ENCODE measurements around the gene CEP19. TPM values are rescaled to one million over a fixed set of nuclear protein-coding genes. Genes with fewer than 3 reads are reported as not detected.
"Not testable (repeated sequence)": the region's sequence is repeated elsewhere in the genome, so short reads cannot be mapped to it uniquely, and the experiment has no call there.

Gene CEP19
- total RNA-seq, 1 experiment from 2014 or later = 12.2 TPM

DNA sequence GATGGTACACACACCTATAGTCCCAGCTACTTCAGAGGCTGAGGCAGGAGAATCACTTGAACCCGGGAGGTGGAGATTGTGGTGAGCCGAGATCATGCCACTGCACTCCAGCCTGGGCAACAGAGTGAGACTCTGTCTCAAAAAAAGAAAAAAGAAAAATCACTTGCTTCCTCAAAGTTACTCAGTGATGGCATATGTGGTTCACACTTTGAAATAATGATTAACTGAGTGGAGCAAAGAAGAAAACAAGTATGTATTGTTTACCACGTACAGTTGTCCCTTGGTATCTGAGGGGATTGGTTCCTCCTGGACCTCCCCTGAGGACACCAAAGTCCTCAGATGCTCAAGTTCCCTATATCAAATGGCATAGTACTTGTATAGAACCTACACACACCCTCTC lies 5.1 kb upstream of the CEP19 start:
- in situ Hi-C loops (cut with HindIII; ENCODE audit: low pct_unique_long_range_greater_than_20kb, low sequenced_read_pairs); DNase-seq (ENCODE audit: low read depth): not testable (repeated sequence)

DNA sequence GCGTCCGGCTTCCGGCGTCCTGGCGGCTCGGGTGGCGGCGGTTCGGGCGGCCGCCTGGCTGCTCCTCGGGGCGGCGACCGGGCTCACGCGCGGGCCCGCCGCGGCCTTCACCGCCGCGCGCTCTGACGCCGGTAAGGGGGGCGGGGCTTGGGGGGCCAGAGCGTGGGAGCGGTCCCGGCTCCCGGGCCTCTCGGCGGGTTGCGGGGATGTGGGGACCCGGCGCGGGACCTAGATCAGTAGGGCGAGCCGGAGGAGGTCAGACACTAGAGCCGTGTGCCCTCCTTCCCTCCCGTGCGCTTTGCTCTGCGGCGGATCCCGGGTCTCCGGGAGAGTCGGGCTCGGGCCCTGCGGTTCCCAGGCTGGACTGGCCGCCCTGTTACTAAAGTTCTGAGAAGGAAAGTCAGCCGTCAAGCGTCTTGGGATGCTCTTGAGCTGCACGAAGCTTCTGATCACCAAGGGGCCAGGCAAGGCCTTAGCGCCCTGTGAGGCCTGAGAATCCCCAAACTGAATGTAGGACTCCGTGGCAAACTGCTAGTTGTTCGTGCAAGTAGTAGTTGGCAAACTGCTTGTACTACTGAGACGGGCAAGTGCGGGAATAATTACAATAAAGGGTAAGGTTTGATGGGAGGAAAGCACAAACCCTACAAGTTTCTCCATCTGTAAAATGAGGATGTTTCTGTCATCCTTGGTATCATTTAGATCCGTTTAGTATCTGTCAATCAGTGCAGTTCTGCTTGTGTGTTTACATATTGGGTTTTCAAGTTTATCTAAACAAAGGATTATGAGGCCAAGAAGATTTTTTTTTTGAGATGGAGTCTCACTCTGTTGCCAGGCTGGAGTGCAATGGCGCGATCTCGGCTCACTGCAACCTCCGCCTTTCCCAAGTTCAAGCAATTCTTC lies 714 bp upstream of the CEP19 start:
- in situ Hi-C loops (cut with HindIII; ENCODE audit: low pct_unique_long_range_greater_than_20kb, low sequenced_read_pairs) = no loop called here
- peak; percentile 55 for DNase-seq (ENCODE audit: low read depth)

DNA sequence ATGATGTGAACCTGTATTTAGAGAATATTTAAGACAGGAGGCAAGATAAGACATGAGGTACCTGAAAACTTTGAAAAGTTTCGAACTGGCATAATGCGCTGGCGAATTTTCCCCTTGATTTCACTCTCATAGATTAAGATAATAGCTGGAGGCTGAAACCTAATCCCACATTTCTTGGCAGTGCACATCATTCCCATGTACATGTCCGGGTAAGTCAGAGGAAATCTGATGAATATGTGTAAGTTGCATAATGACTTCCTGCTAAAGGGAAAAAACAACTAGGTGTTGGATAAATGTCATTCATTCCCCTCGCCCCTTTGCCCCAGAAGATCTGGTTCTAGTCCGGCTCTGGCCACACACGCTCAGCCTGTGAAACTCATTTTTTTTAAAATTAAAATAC lies 3.6 kb downstream of the CEP19 start:
- no peak for DNase-seq (ENCODE audit: low read depth)
- in situ Hi-C loops (cut with HindIII; ENCODE audit: low pct_unique_long_range_greater_than_20kb, low sequenced_read_pairs) = no loop called here

DNA sequence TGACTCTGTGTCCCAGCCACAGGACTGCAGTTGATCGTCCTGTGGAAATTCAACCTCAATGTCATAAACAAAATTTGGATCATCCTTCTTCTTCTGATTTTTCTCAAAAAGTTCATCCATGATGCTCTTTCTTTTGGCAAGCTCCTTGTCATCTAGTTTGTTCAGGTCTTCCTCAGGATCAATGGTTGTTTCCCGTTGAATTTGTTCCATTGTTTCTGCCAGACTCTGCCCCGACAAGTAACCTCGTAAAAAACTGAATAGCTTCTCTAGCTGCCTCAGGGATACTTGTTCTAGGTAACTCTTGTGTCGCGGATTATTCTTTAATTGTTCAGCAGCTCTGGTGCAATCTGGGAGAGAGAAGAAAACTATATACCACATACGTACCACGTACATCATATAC lies 4.5 kb downstream of the CEP19 start:
- DNase-seq (ENCODE audit: low read depth) = no peak
- in situ Hi-C loops (cut with HindIII; ENCODE audit: low pct_unique_long_range_greater_than_20kb, low sequenced_read_pairs) = no loop called here

DNA sequence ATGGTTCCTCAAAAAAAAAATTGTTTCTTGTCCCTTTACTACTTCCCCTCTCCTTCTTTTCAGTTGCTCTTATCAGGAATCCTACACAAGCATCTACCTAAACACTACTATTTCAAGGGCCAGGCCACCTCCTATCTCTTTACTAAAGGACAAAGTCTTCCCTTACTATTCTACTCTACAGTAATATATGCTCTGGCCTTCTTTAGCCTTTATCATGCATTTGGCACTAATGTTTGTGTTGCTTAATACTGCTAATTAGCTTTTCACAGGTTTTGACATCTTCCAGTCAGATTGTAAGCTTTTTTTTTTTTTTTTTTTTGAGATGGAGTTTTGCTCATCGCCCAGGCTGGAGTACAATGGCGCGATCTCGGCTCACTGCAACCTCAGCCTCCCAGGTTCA lies 5.3 kb downstream of the CEP19 start:
- no peak for DNase-seq (ENCODE audit: low read depth)
- in situ Hi-C loops (cut with HindIII; ENCODE audit: low pct_unique_long_range_greater_than_20kb, low sequenced_read_pairs) = no loop called here

DNA sequence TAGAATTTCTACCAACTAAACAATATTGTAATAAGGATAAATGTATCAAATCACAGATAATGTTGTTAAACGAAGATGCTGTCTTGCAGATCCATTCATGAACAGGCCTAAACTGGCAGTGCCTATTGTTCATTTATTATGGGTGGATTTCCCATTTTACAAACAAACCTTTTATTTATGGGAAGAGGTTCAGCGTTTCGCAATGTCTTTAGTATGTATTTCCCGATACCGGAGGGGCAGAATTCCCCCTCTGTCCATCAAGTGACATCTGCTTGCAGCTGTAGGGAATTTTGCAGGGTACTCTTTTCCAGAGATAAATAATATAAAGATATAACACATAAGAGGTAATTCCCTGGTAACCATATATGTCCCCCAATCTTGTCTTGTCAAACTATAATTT lies 5.7 kb downstream of the CEP19 start:
- in situ Hi-C loops (cut with HindIII; ENCODE audit: low pct_unique_long_range_greater_than_20kb, low sequenced_read_pairs) = no loop called here
- no peak for DNase-seq (ENCODE audit: low read depth)

DNA sequence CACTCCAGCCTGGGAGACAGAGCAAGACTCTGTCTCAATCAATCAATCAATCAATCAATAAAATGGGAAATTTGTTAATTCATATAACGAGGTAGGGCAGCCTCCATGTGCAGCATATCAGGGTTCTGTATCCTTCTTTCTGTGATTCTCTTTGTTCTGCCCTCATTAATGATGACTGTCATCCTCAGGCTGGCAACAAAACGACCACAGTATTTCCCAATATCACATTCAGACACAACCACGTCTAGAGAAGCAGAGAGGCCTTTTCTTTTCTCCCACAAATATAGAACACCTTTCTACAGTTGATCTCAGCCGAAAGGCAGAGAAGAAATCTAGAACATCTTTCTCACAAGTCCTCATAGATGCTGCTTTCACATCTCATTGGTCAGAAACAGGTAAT lies 11.2 kb downstream of the CEP19 start:
- in situ Hi-C loops (cut with HindIII; ENCODE audit: low pct_unique_long_range_greater_than_20kb, low sequenced_read_pairs) = no loop called here

DNA sequence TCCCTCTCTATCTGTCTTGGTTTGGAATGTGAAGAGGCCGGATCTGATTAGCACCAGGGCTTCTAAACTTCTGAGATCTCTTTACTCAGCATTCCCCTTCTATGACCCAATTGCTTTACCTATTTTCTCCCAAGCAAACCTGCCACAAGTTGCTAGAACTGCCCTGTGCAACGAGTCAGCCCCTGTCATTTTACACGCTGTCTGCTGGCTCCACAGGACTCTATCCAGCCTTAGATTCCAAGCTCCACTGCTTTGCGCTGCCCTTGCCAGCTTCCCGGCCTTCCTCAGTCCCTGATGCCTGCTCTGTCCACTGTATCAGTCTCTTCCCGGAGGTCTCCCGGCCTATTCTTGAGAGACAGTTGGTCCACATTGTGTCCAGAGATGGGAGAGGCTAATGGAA lies 12.3 kb downstream of the CEP19 start:
- no peak for DNase-seq (ENCODE audit: low read depth)
- in situ Hi-C loops (cut with HindIII; ENCODE audit: low pct_unique_long_range_greater_than_20kb, low sequenced_read_pairs) = no loop called here

More for the DNA sequence above, 11.2 kb downstream of the CEP19 start:
- DNase-seq (ENCODE audit: low read depth) = no peak

DNA sequence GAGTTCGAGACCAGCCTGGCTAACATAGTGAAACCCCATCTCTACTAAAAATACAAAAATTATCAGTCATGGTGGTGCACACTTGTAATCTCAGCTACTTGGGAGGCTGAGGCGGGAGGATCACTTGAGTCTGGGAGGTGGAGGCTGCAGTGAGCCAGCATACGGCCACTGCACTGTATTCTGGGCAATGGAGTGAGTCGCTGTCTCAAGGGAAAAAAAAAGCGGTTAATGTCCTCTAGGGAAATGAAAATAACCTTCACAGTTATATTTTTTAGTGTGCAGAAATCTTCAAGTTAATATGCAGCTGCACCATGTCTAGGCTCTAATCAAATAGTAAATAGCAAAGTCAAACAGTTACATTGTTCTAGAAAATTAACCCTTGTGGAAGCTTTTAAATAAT lies 14.8 kb downstream of the CEP19 start:
- no peak for DNase-seq (ENCODE audit: low read depth)
- in situ Hi-C loops (cut with HindIII; ENCODE audit: low pct_unique_long_range_greater_than_20kb, low sequenced_read_pairs) = no loop called here

DNA sequence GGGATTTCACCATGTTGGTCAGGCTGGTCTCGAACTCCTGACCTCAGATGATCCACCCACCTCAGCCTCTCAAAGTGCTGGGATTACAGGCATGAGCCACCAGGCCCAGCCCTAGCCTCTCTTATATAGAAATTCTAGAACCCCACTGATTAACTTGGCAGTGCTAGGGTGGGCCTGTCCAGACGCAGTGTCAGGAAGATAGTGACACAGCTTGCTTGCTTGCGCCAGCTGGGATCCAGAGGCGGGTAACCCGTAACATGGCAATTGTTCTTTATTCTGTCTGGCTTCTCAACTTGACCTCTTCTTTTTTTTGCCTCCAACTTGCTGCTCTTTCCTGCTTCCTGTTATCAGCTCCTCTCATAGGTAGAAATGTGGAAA lies 16.2 kb downstream of the CEP19 start:
- no peak for DNase-seq (ENCODE audit: low read depth)
- in situ Hi-C loops (cut with HindIII; ENCODE audit: low pct_unique_long_range_greater_than_20kb, low sequenced_read_pairs) = no loop called here

DNA sequence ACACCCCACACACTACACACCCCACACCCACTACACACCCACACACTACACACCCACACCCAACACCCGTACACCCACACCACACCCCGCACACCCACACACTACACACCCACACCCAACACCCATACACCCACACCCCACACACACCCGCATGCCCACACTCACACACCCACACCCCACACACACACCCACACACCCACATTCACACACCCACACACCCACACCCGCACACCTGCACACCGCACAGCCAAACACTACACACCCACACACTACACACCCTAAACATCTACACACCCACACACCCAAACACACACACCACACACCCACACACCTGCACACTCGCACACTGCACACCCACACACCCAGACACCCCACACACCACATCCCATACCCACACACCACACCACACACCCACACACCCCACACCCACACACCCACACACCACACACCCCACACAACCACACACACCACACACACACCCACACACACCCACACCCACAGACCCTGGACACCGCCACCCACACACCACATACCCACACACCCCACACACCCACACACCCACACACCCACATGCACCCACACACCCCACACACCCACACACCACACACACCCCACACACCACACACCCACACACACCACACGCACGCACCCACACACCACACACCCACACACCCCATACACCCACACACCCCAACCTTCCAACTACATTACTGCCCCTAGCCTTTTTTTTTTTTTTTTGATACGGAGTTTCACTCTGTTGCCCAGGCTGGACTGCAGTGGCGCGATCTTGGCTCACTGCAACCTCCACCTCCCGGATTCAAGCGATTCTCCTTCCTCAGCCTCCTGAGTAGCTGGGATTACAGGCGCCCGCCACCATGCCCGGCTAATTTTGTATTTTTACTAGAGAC lies 16.9 kb downstream of the CEP19 start:
- in situ Hi-C loops (cut with HindIII; ENCODE audit: low pct_unique_long_range_greater_than_20kb, low sequenced_read_pairs) = no loop called here
- no peak for DNase-seq (ENCODE audit: low read depth)

DNA sequence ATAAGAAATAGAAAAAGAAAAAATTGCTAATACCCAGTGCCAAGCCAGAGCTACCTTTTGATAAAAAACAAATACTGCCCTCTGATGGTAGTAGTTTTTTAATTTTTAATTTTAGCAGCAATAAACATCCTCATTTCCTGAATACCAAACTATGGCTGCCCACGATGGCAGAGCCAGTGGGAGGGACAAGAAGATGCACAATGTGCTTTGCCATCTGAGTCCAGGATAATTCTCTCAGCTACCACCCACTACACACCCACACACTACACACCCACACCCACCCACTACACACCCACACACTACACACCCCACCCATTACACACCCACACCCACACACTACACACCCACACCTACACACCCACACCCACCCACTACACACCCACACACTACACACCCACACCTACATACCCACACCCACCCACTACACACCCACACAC lies 17.8 kb downstream of the CEP19 start:
- DNase-seq (ENCODE audit: low read depth) = no peak
- in situ Hi-C loops (cut with HindIII; ENCODE audit: low pct_unique_long_range_greater_than_20kb, low sequenced_read_pairs) = no loop called here

DNA sequence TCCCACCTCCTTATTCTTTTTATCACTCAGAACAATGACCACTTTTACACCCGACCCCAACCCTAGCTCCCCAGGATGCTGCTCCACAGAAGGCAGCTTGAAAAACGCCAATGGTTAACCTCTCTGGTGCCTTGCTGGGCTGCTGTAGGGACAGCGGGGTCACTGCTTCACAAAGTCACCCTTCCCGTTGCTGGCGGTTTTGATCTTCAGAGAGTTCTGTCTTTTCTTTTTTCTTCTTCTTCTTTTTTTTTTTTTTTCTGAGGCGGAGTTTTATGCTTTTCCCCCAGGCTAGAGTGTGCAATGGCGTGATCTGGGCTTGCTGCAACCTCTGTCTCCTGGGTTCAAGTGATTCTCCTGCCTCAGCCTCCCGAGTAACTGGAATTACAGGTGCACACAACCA lies 20.7 kb downstream of the CEP19 start:
- no peak for DNase-seq (ENCODE audit: low read depth)
- in situ Hi-C loops (cut with HindIII; ENCODE audit: low pct_unique_long_range_greater_than_20kb, low sequenced_read_pairs) = no loop called here

DNA sequence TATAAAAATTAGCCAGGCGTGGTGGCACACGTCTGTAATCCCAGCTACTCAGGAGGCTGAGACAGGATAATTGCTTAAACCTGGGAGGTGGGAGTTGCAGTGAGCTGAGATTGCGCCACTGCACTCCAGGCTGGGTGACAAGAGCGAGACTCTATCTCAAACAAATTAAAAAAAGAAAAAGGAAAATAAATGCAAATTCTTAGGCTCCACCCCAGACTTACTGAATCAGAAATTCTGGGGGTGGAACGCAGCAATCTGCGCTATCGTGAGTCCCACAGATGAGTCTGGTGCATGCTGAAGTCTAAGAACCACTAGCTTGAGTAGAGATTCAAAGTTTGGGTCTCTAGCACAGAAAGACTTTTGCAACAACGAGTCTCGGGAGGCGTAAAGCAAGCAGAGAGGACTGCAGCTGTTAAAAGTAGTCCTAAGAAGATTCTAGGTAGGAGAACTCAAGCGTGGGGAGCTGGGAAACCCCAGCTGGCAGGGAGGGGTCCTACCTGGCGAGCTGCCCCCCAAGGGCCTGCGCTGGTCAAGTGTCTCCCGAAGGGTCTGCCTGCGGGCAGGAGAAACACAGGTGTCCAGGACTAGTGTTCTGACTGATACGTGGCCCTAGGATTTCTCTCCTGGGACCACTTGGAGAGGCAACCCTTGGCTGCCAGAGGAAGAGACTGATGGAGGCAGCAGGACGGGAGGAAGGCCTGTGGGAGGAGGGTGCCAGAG lies 21.9 kb downstream of the CEP19 start:
- DNase-seq (ENCODE audit: low read depth) = no peak
- in situ Hi-C loops (cut with HindIII; ENCODE audit: low pct_unique_long_range_greater_than_20kb, low sequenced_read_pairs) = no loop called here

DNA sequence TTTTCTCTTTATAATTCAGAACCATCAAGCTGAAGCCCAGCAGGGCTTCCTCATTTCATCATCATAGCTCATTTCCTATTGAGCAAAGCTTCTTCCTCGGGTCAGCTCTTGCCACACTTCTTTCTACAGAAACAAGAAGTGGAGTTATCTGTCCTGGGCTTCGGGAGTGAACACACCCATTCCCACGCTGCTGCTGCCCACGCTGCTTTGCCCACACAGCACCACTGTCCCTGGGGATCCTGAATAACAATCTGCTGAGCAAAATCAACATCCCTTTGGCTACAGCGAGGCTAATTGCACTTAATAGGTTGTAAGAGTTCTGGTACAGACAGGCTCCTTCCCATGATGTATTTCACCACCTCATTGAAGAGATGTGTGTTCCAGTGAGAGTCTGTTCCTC lies 23.7 kb downstream of the CEP19 start:
- in situ Hi-C loops (cut with HindIII; ENCODE audit: low pct_unique_long_range_greater_than_20kb, low sequenced_read_pairs) = no loop called here
- no peak for DNase-seq (ENCODE audit: low read depth)

DNA sequence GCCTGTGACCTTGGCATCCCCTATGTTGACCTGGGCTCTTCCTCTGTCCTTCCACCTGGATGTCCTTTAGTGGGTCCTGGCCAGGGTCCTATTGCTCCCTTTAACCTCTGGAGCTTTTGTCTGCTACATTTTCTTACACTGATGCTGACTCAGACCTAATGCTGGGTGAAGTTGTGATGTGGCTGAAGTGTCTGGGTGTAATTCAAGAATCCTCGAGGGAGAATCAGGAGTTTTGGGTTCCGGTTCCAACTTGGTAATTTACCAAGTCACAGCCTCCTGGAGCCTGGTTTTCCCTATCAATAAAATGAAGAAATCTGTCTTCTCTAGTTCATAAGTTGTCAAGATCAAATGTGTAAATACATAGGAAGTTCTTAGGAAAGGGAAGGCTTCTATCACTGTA lies 25.6 kb downstream of the CEP19 start:
- no peak for DNase-seq (ENCODE audit: low read depth)
- in situ Hi-C loops (cut with HindIII; ENCODE audit: low pct_unique_long_range_greater_than_20kb, low sequenced_read_pairs) = no loop called here

DNA sequence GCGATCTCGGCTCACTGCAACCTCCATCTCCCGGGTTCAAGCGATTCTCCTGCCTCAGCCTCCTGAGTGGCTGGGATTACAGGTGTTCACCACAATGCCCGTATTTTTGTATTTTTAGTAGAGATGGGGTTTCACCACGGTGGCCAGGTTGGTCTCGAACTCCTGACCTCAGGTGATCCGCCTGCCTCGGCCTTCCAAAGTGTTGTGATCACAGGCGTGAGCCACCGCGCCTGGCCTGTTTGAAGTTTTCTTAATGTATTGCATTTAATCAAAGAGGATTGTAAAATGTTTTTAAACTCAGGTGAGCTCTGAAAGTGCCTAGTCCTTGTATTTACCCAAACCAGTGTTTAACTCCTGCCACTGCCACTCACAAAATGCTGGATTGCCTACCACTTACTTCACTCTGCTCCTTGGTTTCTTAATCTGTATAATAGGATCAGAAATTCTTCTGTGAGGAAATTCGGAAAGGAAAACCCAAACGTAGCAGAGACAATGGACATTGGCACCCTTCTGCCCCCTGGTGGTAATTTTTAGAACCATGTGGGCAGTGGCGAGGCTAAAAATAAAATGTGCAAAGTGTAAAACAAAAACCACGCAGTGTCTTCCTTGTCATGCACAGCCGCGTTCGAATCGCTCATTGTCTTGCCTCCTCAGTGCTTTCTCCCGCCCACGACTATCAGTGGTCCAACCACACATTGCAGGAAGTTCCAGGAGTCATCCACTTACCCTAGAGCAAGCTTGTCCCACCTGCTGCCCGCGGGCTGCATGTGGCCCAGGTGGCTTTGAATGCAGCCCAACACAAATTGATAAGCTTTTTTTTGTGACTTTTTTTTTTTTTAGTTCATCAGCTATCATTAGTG lies 27.3 kb downstream of the CEP19 start:
- DNase-seq (ENCODE audit: low read depth) = peak; percentile 66

DNA sequence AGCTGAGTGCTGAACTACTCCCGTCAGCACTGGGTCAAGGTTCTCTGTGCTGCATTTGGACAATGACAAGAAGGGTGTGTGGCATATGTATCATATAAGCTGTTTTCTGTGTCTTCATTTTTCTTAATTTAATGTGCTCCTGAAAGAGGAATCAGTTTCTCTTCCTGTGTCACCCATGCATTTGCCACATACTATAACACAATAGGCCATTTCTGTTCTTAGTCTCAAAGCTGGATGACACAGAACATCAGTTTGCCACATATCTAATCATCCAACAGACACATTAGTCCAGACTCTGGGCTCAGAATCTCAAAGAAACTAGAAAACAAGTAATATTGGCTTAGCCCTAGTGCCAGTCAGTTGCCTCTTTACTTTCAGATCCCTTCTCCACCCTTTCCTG lies 34.1 kb downstream of the CEP19 start:
- DNase-seq (ENCODE audit: low read depth) = no peak
- in situ Hi-C loops (cut with HindIII; ENCODE audit: low pct_unique_long_range_greater_than_20kb, low sequenced_read_pairs) = no loop called here

More for the DNA sequence above, 27.3 kb downstream of the CEP19 start:
- in situ Hi-C loops (cut with HindIII; ENCODE audit: low pct_unique_long_range_greater_than_20kb, low sequenced_read_pairs) = no loop called here
